Natural killer cell (primary cell): ENCODE data around the gene SMAD2. TPM values are rescaled to one million over a fixed set of nuclear protein-coding genes. Genes with fewer than 3 reads are reported as not detected.
"Not testable (repeated sequence)": the region's sequence is repeated elsewhere in the genome, so short reads cannot be mapped to it uniquely, and the experiment has no call there.

Source experiments
- ATAC-seq, 3 donors: fragments of 150-1000 bp in 2 of 3; fragments of 200-7000 bp in 1 of 3; cut with Tn5 transposase; 1 replicate in 1 of 3; 2 replicates in 2 of 3; pipeline ENCODE4 v1.10.0; 2021; ENCODE audit warnings: mild to moderate bottlenecking in 2 of 3, moderate library complexity in 2 of 3
- DNase-seq, 2 donors: peaks; one replicate each; pipeline versions ENCODE4 v3.0.0 to v3.0.0-alpha.2; 2013 to 2021; ENCODE audit warnings: mixed read lengths in 1 of 2
- H3K27ac ChIP-seq: one replicate; pipeline ENCODE4 v1.5.1; 2013; ENCODE audit warnings: mild to moderate bottlenecking, low read length
- H3K27me3 ChIP-seq: one replicate; pipeline ENCODE4 v1.6.1; 2013; ENCODE audit warnings: low read length; ENCODE audit not compliant: control insufficient read depth, insufficient read depth
- H3K36me3 ChIP-seq: one replicate; pipeline ENCODE4 v1.6.1; 2013; ENCODE audit warnings: low read length; ENCODE audit not compliant: control insufficient read depth, insufficient read depth
- H3K4me1 ChIP-seq: one replicate; pipeline ENCODE4 v1.6.1; 2013; ENCODE audit warnings: low read length; ENCODE audit not compliant: control insufficient read depth, insufficient read depth
- H3K4me3 ChIP-seq: one replicate; pipeline ENCODE4 v1.5.1; 2013; ENCODE audit warnings: low read length
- H3K9me3 ChIP-seq: one replicate; pipeline ENCODE4 v1.6.1; 2013; ENCODE audit warnings: low read length; ENCODE audit not compliant: control insufficient read depth, insufficient read depth
- H3K27ac Mint-ChIP-seq, 2 donors: one replicate each; pipeline ENCODE4 v1.8.0; 2022; ENCODE audit warnings: mild to moderate bottlenecking in 2 of 2, mixed read lengths in 2 of 2, moderate library complexity in 1 of 2
- H3K27me3 Mint-ChIP-seq, 2 donors: one replicate each; pipeline ENCODE4 v1.8.0; 2022; ENCODE audit warnings: low read depth in 2 of 2, mixed read lengths in 2 of 2
- H3K36me3 Mint-ChIP-seq: one replicate; pipeline ENCODE4 v1.8.0; 2022; ENCODE audit warnings: mixed read lengths
- H3K4me1 Mint-ChIP-seq, 2 donors: one replicate each; pipeline ENCODE4 v1.8.0; 2022; ENCODE audit warnings: mixed read lengths in 2 of 2
- H3K4me3 Mint-ChIP-seq: one replicate; pipeline ENCODE4 v1.8.0; 2022; ENCODE audit warnings: mild to moderate bottlenecking, moderate library complexity, mixed read lengths
- H3K9me3 Mint-ChIP-seq, 2 donors: one replicate each; pipeline ENCODE4 v1.8.0; 2022; ENCODE audit warnings: mixed read lengths in 2 of 2
- CTCF ChIP-seq: fragments of 200-600 bp; IDR thresholded peaks from one replicate; pipeline ENCODE4 v1.8.0; 2022; ENCODE audit warnings: antibody characterized with exemption
- WGBS: methylation state at CpG from one replicate; pipeline ENCODE4 v1.1.7; 2013; ENCODE audit warnings: missing lambda C conversion rate; ENCODE audit not compliant: insufficient coverage; 5-methylcytosine and 5-hydroxymethylcytosine counted together
- intact Hi-C: fragments of 100-400 bp; cut with micrococcal nuclease; formaldehyde crosslinking; loops from one replicate; pipeline ENCODE4 v1.14.2; 2022
- total RNA-seq, 4 donors: library from RNA; stranded (reverse); fragments of 120-200 nt in 1 of 4; gene quantifications; one replicate each; pipeline versions ENCODE4 v1.2.3 to v1.2.4, GENCODE V29; 2013 to 2022

Gene SMAD2
- total RNA-seq, 3 donors from 2014 or later (not counting 1 experiment from before 2014, with no cell fraction given) = 138 to 160 (median 148) TPM

GRCh38 chr18:47830772-47831171, 99.7 kb downstream of the SMAD2 start:
- intact Hi-C loops = no loop called here
- Histone ChIP-seq H3K4me3 (no peak overlapping the region), H3K36me3 (peaks cover 2% of the 10 kb centered on the region), H3K27me3 (no peaks in the 10 kb centered on the region), H3K4me1 (no peaks in the 10 kb centered on the region), H3K9me3 (no peaks in the 10 kb centered on the region), H3K27ac (no peak overlapping the region)
- ATAC-seq (no peak), DNase-seq (no peak)
- H3K4me3 Mint-ChIP-seq = no peak overlapping the region
- no peak overlapping the region for H3K27ac Mint-ChIP-seq
- WGBS = 94% methylated on average over 3 of the region's 3 CpGs
- H3K4me1 Mint-ChIP-seq = peaks cover 0 to 10% of the 10 kb centered on the region in 2 donors
- H3K27me3 Mint-ChIP-seq = no peaks in the 10 kb centered on the region
- no peaks in the 10 kb centered on the region for H3K36me3 Mint-ChIP-seq
- no peaks in the 10 kb centered on the region for H3K9me3 Mint-ChIP-seq
- no peak for TF ChIP-seq CTCF

GRCh38 chr18:47829831-47830230, 100.6 kb downstream of the SMAD2 start:
- H3K27ac ChIP-seq = no peak overlapping the region
- no peaks in the 10 kb centered on the region for H3K27me3 ChIP-seq
- DNase-seq = no peak
- TF ChIP-seq CTCF = no peak
- H3K9me3 ChIP-seq = no peaks in the 10 kb centered on the region
- H3K36me3 ChIP-seq = peaks cover 3% of the 10 kb centered on the region
- no peaks in the 10 kb centered on the region for H3K27me3 Mint-ChIP-seq
- no peaks in the 10 kb centered on the region for H3K36me3 Mint-ChIP-seq
- H3K27ac Mint-ChIP-seq = no peak overlapping the region
- H3K4me3 Mint-ChIP-seq = no peak overlapping the region
- intact Hi-C loops = no loop called here
- H3K4me1 ChIP-seq = no peaks in the 10 kb centered on the region
- H3K4me3 ChIP-seq = no peak overlapping the region
- H3K9me3 Mint-ChIP-seq = no peaks in the 10 kb centered on the region
- no CpG with 5 or more reads among the region's 3 CpGs for WGBS
- ATAC-seq = no peak
- H3K4me1 Mint-ChIP-seq = peaks cover 0 to 10% of the 10 kb centered on the region in 2 donors

- H3K27me3 Mint-ChIP-seq, H3K27me3 ChIP-seq, intact Hi-C loops, H3K36me3 ChIP-seq, H3K27ac Mint-ChIP-seq, DNase-seq, ATAC-seq, H3K36me3 Mint-ChIP-seq, H3K9me3 Mint-ChIP-seq, H3K4me1 ChIP-seq, H3K4me3 Mint-ChIP-seq, H3K27ac ChIP-seq, H3K4me1 Mint-ChIP-seq, H3K9me3 ChIP-seq, H3K4me3 ChIP-seq: not testable (repeated sequence)
- 96% methylated on average over 28 of the region's 34 CpGs for WGBS
Observed at GRCh38 chr18:47828031-47828430, 102.4 kb downstream of the SMAD2 start.

GRCh38 chr18:47826157-47827074, 104.0 kb downstream of the SMAD2 start:
- H3K9me3 ChIP-seq = no peaks in the 10 kb centered on the region
- no peak for DNase-seq
- Mint-ChIP-seq H3K36me3 (no peaks in the 10 kb centered on the region), H3K4me3 (no peak overlapping the region), H3K27ac (no peak overlapping the region), H3K9me3 (no peaks in the 10 kb centered on the region), H3K4me1 (peaks cover 0 to 5% of the 10 kb centered on the region in 2 donors), H3K27me3 (no peaks in the 10 kb centered on the region)
- H3K36me3 ChIP-seq = peaks cover 3% of the 10 kb centered on the region
- WGBS = 91% methylated on average over 5 of the region's 5 CpGs
- H3K4me1 ChIP-seq = no peaks in the 10 kb centered on the region
- intact Hi-C loops = no loop called here
- H3K4me3 ChIP-seq = no peak overlapping the region
- no peak for ATAC-seq
- H3K27me3 ChIP-seq = no peaks in the 10 kb centered on the region
- no peak for TF ChIP-seq CTCF
- no peak overlapping the region for H3K27ac ChIP-seq
